ENCODE data around the gene SLC39A1.

Gene SLC39A1

DNA sequence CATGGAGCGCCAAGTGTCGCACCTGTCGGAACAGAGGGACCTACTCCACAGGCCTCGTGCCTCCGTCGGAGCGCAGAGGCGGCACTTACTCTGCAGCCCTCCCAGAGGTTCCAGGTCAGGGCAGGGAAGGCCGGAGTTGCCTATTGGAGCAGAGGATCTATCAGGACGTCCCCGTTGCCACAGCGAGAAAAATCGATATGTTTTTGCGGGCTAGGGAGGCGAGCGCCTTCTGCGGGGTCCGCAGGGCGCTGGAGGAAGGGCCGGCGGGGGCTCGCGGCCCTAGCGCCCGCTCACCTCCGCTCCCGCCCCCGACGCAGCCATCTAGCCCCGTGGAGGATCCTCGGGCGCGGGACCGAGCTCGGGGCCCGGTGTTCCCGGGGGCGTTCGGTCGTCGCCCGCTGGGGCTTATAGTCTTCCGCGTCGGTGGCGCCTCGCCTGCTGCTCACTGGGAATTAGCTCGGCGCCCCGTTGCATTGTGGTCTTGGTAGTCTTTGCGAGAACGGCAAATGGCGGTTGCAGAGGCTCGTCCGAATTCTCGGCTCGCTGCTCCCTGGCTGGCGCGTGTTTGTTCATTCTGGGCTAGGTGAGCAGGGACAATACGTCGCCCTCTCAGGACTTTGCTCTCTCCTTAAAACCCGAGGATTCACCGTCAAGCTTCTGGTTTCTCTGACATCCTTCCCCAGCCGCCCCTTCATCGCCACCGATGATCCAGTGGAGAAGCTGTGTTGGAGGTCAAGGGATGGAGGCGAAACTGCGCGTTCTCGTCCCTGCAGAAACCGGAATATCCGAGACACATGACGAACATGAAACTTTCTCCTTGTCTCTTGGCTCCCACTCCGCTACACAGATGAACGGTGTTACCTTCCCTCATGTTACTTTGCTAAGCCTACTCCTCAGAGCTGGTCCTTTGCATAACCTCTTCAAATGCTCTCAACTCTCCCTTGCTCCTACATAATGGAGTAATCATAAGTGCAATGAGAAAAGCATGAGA lies 14.2 kb upstream of the SLC39A1 start, which contains the start of gene JTB:
JTB (minus strand) TSS at position 425 of the 991 bp plus-strand sequence; CDS start at position 3, 422 bp downstream.
- peak in 1 of 2 donors; percentile 66 for DNase-seq (ENCODE audit: low read depth in 2 of 2)

- DNase-seq (ENCODE audit: low read depth in 2 of 2), result no peak
These were observed 13.5 kb upstream of the SLC39A1 start for GRCh38 chr1:153976819-153977249.

- DNase-seq (ENCODE audit: low read depth in 2 of 2), result no peak
These were observed 10.2 kb upstream of the SLC39A1 start for GRCh38 chr1:153973525-153973924.

DNA sequence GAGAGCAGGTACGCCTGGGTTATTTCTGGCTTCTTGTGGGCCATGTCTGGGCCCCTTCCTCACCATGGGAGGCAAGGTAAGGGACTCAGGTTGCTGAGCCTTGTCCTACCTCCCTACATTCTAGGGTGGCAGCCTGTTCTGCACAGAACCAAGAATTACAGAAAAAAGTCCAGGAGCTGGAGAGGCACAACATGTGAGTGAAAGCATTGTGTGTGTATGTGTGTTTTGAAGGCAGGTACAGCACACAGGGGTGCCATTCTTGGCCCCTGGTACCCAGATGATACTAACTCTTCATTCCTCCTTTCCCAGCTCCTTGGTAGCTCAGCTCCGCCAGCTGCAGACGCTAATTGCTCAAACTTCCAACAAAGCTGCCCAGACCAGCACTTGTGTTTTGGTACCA lies 9.7 kb upstream of the SLC39A1 start:
- DNase-seq (ENCODE audit: low read depth in 2 of 2), result no peak

DNA sequence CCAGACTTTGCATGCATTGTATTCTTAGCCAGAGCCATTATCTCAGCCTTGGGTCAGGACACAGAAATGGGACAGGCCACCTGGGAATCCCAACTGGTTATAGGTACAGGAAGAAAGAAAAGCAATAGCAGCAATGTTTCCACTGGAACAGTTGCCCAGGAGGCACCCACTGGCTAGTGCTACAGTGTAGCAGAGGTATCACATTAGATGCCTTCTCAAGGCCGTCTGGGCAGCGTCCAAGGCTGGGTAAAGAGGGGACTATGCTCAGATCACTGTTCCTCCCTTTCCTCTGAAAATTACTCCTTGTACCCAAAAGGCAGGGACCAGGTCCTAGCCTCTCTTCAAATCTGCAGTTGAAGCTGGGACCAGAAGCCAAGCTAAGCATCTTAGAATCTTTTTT lies 7.0 kb upstream of the SLC39A1 start:
- no peak for DNase-seq (ENCODE audit: low read depth in 2 of 2)

DNA sequence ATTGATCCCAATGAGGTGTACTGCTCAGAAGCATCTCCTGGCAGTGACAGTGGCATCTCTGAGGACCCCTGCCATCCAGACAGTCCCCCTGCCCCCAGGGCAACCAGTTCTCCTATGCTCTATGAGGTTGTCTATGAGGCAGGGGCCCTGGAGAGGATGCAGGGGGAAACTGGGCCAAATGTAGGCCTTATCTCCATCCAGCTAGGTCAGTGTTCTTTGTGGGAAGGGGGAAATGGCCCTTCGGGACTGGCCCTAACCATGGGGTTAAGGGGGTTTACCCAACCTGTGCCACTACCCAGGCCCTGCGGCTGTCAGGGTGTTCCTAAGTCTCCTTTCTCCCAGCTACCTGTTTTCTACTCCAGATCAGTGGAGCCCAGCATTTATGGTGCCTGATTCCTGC lies 5.6 kb upstream of the SLC39A1 start:
- DNase-seq (ENCODE audit: low read depth in 2 of 2), result no peak

- no peak for DNase-seq (ENCODE audit: low read depth in 2 of 2)
These were observed 5.1 kb upstream of the SLC39A1 start for GRCh38 chr1:153968408-153968807.

DNA sequence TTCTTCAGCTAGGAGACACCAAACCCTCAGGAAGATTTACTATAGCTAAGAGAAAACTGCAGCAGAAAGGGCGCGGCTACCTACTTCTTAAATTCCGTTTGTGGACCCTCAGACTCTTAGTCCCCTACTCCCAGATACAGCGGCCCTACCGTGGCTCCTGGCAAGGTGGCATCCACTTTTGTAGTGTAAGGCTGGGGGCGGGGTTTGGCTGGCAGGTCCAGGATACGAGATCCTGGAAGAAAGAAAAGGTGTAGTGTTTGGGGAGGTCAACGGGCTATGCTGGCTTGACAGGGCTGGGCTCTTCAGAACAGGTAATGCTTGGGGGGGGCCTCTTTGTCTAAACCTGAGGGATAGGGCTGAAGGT lies 4.6 kb upstream of the SLC39A1 start:
- DNase-seq (ENCODE audit: low read depth in 2 of 2), result no peak

DNA sequence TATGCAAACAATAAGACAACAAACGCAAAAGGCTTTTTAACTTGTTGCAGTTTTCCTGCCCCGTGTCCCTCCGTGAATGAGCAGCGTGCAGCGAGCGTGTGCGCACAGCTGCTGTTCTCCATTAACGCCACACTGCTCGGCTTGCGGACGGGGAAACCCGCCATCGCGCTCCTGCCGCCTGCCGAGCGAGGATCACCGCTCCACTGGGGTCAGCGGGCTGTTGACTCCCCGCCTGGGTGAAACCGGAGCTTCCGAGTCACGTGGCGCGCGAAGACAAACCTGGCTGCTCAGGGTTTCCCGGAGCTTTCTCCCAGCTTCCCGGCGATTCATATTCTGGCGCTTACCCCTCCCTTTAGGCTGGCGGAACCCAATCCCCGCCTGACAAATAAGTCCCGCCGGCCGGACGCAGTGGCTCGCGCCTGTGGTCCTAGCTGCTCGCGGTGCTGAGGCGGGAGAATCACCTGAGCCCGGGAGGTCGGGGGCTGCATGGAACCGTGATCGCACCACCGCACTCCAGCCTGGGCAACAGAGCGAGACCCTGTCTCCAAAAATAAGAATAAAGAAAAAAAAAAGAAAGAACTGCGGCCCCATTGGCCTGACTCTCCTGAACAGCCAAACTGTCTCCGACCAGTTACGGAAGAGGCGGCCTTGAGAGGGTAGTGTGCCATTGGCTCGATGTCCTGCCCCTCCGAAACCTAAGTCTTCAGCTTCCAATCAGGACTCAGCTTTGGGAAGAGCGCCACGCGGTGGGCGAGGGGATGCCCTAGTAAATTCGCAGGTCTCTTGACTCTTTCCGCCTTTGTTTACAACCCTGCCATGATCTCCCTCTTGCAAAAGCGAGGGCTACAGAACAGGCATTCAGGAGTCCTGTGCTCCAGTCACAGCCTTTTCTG lies 4.0 kb upstream of the SLC39A1 start, which contains the start of gene CREB3L4:
CREB3L4 (plus strand) TSS at position 796 of the 893 bp plus-strand sequence. CDS start 624 bp downstream, outside the sequence.
- peak in 1 of 2 donors; percentile 60 for DNase-seq (ENCODE audit: low read depth in 2 of 2)

GRCh38 chr1:153963850-153964331 lies 554 bp upstream of the SLC39A1 start:
- DNase-seq (ENCODE audit: low read depth in 2 of 2), result no peak

DNA sequence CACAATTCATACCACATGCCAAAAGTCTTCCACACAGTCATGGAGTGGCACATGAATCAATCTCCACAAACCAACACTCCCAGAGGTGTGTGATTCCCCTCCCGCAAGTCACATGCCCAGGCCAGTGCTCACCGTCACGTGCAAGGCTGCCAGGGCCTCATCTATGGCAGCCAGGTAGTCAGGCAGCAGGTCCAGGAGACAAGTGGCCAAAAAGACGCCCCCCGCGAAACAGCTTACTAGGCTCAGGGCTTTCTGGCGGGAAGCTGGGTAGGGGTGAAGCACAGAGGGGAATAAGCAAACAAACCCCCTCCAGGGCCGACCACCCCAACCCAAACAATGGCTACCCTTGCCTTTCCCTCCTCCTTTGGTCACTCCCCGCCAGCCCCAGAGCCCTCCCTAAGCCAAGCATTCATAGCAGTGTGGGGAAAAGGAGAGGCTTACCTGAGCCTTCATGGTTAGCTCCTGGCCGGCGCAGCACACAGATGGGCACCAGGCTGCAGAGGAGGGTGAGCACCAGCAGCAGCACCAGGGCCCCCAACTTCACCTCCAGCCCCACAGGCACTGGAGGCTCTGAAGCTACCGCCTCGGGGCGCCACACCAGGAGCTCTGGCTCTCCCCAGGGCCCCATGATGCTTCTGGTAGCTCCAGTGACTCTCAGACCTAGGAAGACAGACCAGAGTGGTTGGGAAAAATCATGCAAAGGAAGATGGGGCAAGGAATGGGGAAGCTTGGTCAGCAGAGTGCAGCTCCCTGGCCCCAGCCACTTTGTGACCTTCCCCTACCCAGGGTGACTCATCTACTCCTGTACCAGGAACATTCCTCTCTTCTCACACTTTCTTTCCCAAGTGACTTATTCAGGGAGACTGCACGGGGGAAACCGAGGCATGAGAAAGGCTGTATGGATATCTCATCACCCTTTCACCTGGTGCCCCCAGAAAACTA lies 978 bp downstream of the SLC39A1 start:
- DNase-seq (ENCODE audit: low read depth in 2 of 2), result no peak

DNA sequence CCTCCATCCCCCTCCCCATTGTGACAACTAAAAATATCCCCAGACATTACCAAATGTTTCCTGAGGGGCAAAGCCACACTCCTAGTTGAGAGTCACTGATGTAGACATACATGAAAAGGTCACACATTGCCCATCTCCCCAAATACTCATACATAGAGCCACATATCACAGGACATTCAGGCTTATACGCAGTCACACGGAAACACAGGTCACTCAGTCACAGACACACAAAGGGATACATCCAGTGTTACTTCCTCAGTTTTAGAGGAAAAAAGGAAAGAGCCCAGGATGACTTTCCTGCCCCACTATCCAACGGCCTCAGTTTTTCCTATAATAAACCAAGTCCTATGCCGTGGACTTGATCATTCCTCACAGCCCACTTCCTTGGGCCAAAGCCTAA lies 1.9 kb downstream of the SLC39A1 start:
- DNase-seq (ENCODE audit: low read depth in 2 of 2), result no peak

GRCh38 chr1:153960206-153960605 lies 3.1 kb downstream of the SLC39A1 start:
- no peak for DNase-seq (ENCODE audit: low read depth in 2 of 2)

- no peak for DNase-seq (ENCODE audit: low read depth in 2 of 2)
These were observed 3.9 kb downstream of the SLC39A1 start for GRCh38 chr1:153959454-153959853.

DNA sequence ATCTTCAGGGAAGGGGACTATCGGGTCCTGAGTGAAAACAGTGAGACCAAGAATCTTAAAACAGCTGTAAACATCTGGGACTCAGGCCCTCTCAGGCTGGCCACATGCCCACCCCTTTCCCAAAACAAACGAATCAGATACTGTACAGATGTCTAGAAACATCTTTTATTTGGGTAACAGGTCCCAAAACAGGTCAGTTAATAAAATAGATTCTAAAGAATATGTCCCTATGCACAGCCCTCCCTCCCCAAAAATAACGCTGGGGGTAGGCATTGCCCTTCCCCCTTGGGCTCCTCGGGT lies 4.4 kb downstream of the SLC39A1 start:
- no peak for DNase-seq (ENCODE audit: low read depth in 2 of 2)

- DNase-seq (ENCODE audit: low read depth in 2 of 2), result peak; percentile 87 to 88
These were observed 5.0 kb downstream of the SLC39A1 start, which contains the start of gene CRTC2 for GRCh38 chr1:153958111-153958960. Gene CRTC2, minus strand, starts transcription at chr1:153958612. Its CDS starts 115 bp downstream, at chr1:153958497.

GRCh38 chr1:153957744-153958110 lies 5.6 kb downstream of the SLC39A1 start:
- DNase-seq (ENCODE audit: low read depth in 2 of 2), result no peak

DNA sequence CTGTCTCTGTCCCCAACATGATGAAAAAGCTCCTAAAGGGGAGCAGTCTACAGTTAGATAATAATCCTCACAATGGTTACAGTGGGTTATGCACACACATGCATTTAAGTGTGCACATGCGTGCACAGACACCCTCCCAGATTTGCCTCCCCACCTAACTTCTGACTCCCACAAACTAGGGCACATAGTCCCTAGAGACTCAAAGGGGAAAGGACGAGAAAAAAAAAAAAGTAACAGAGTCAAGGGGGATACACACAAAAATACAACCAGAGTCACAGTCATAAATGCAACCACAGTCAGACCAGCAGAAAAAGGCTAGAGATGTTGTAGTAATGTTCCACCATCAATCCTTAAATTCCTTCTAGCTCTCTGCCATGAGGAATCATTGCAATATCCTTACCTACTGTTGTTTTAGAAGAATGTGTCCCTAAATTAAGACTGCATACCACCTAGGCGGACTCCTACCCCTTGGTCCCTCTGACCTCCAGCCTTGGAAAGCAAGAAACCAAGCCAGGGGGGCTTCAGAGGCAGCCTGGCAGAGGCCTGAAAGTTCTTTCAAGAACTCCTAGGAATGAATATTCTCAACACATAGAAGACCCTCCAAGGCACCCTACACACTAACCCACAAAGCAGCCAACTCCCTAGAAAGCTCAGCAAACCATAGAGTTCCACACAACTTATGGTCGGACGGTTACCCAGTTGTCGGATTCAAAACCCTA lies 6.2 kb downstream of the SLC39A1 start:
- DNase-seq (ENCODE audit: low read depth in 2 of 2), result no peak

DNA sequence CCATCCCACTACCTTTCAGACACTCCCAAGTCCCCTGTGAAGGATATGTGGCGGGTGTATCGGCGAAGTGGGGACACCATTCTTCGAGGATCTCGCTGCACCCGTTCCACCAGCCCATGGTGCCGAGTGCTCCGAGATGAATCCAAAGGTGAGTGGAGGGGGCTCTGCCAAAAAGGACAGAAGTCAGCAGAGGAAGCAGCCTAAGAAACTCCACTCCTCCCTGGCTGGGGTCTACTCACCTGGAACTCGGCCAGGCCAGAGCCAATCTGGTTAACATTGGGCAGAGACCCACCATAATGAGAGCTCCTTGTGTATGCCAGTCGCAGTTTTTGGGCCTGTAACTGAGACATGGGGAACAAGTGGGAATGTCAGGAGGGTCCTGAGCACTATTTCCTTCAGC lies 8.5 kb downstream of the SLC39A1 start:
- DNase-seq (ENCODE audit: low read depth in 2 of 2), result no peak

Data from stimulated activated CD4-positive, alpha-beta T cell treated with anti-CD3 and anti-CD28 coated beads, Interleukin-1b, Interleukin-23, amount 100 ng/mL, for 1 hour (primary cell).